D721Med (cell line): ENCODE measurements around the gene ARHGEF12.

Experiments used
- DNase-seq: peaks from one replicate; pipeline ENCODE4 v3.0.0; 2011; ENCODE audit warnings: low spot score; ENCODE audit not compliant: insufficient read length
- FAIRE-seq: peaks from 2 replicates; lab custom pipeline; 2011; peaks lifted over from hg19 to GRCh38; lab: Jason Lieb, UNC
- TF ChIP-seq, protein P1 (sequence below): IDR thresholded peaks from 2 replicates; pipeline ENCODE4 v1.5.1; 2012; ENCODE audit warnings: mild to moderate bottlenecking, control low read depth; ENCODE audit not compliant: insufficient read depth; ENCODE audit errors: missing control alignments

Gene ARHGEF12, protein sequence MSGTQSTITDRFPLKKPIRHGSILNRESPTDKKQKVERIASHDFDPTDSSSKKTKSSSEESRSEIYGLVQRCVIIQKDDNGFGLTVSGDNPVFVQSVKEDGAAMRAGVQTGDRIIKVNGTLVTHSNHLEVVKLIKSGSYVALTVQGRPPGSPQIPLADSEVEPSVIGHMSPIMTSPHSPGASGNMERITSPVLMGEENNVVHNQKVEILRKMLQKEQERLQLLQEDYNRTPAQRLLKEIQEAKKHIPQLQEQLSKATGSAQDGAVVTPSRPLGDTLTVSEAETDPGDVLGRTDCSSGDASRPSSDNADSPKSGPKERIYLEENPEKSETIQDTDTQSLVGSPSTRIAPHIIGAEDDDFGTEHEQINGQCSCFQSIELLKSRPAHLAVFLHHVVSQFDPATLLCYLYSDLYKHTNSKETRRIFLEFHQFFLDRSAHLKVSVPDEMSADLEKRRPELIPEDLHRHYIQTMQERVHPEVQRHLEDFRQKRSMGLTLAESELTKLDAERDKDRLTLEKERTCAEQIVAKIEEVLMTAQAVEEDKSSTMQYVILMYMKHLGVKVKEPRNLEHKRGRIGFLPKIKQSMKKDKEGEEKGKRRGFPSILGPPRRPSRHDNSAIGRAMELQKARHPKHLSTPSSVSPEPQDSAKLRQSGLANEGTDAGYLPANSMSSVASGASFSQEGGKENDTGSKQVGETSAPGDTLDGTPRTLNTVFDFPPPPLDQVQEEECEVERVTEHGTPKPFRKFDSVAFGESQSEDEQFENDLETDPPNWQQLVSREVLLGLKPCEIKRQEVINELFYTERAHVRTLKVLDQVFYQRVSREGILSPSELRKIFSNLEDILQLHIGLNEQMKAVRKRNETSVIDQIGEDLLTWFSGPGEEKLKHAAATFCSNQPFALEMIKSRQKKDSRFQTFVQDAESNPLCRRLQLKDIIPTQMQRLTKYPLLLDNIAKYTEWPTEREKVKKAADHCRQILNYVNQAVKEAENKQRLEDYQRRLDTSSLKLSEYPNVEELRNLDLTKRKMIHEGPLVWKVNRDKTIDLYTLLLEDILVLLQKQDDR (N-terminal part only)

DNA sequence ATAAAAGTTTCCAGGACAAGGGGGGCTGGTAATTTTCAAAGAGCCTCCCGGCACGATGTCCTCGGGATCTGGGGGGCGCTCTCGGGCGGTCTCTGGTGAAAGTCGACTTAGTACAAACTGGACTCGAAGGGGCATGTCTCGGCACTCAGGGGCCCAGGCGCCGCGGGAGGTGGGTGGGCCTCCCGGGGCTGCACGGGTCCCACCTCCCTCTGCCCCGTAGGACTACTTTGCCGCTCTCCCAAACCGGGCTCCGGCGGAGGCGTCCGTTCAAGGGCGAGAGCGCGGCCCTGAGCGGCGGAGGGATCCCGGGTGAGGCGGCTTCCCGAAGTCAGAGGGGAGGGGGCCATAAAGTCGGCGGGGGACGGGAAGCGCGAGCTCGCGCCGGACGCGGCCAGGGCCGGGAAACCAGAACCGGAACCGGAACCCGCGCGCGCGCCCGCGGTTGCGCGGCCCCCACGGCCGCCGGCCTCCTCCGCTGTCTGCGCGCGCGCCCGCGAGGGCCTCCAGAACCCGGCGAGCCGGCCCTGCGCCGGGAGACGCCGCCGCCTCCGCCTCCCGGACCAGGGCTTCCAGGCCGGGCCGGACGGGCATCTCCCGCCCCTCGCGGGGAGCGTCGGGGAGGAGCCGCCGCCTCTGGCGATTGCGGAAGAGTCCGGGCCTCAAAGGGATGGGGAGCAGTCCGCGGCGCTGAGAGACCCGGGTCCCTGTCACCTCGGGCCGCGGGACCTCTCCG, at the start of gene ARHGEF12:
TSS of gene ARHGEF12 (plus strand) at position 506 of the 733 bp plus-strand sequence. CDS start 831 bp downstream, outside the sequence.
- no peak for FAIRE-seq
- DNase-seq = peak; percentile 67
- TF ChIP-seq, protein P1, sequence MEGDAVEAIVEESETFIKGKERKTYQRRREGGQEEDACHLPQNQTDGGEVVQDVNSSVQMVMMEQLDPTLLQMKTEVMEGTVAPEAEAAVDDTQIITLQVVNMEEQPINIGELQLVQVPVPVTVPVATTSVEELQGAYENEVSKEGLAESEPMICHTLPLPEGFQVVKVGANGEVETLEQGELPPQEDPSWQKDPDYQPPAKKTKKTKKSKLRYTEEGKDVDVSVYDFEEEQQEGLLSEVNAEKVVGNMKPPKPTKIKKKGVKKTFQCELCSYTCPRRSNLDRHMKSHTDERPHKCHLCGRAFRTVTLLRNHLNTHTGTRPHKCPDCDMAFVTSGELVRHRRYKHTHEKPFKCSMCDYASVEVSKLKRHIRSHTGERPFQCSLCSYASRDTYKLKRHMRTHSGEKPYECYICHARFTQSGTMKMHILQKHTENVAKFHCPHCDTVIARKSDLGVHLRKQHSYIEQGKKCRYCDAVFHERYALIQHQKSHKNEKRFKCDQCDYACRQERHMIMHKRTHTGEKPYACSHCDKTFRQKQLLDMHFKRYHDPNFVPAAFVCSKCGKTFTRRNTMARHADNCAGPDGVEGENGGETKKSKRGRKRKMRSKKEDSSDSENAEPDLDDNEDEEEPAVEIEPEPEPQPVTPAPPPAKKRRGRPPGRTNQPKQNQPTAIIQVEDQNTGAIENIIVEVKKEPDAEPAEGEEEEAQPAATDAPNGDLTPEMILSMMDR = peak; percentile 35

DNA sequence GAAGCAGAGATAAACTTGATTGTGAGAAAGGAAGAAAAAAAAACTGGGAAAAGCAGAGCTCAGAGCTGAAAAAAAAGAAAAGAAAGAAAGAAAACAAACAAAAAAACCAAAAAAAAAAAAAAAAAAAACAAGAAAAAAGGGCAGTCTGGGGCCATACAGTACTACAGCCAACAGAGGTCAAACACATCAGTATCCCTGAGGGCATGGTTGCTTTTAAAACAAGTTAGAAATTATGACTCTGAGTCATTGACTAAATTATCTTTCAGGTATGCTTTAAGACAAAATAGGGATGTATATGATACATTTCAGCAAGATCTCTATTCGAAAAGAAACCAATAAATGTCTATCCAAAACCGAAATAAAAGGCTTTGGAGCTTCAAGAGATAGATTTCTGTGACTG, 48.2 kb upstream of the ARHGEF12 start:
- DNase-seq (no peak), FAIRE-seq (no peak)
- TF ChIP-seq, protein P1 = no peak

DNA sequence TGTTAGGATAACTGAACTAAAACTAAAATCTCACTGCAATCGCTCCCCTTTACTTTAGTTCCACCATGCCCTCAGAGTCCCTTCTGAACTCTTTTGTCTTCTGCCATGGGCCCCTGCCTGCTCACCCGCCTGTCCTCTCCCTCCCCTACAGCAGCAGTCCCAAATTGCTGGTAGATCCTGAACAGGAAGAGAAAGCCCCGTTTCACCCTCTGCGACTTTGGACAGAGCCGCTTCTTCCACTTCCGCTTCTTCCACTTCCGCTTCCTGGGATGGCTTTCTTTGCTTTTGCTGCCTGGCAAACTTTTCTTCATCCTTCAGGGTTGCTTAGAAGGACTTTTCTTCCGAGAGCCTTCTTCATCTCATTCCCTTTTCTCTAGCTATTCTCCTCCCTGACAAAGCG, 46.8 kb upstream of the ARHGEF12 start:
- DNase-seq (no peak), FAIRE-seq (no peak)
- TF ChIP-seq, protein P1 = no peak

DNA sequence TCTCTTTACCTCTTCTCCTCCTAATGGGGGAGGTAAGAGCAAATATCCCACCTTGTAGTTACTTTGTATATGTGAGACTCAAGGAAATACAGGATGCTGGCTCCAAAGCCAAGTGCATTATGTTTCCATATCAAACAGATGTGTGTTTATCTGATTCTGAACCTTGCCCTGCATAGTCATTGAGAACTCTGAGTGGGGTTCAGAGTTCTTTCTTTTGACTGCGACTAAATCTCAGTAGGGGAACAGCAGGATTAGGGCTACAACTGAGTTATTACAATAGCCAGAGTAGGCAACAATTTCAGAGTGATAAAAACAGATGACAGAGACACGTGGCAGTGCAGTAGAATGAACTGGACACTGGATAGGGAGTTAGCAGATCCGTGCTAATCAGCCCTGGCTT, 45.3 kb upstream of the ARHGEF12 start:
- DNase-seq (no peak), FAIRE-seq (no peak)
- TF ChIP-seq, protein P1 = no peak

DNA sequence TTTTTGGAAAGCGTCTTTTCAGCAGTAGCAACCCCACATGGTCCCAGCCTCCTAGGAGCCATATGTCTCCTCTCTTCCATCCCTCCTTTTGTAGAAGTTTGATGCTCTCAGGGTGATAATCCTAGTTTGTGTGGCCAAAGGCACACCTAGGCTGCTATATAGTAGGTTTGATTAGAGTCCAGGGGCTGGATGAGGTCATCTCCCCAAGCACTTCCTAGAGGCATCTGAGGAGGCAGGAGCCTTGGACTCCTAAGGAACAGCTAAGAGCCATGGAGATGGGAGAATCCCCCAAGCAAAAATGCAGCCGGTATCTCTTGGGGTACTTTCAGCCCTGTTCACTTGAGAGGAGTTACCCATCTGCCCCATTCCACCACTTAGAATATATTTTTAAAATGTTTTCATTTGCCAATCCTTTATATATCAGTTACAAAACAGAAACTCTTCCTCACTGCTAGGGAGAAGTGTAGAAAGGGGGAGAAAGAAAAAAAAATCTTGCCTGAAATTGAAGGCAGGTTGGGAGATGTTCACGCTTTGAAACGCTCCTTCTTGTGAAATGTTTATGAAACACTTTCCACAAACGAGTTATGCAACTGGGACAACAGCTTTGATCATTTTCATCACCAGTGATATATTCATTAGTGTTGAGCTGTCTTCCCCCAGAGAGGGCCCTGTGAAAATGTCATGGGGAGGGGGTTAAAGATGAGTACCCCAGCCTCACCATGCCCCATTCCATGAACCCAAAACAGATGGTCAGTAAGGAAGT, 43.0 kb upstream of the ARHGEF12 start:
- DNase-seq = no peak
- FAIRE-seq = no peak
- TF ChIP-seq, protein P1 = no peak

DNA sequence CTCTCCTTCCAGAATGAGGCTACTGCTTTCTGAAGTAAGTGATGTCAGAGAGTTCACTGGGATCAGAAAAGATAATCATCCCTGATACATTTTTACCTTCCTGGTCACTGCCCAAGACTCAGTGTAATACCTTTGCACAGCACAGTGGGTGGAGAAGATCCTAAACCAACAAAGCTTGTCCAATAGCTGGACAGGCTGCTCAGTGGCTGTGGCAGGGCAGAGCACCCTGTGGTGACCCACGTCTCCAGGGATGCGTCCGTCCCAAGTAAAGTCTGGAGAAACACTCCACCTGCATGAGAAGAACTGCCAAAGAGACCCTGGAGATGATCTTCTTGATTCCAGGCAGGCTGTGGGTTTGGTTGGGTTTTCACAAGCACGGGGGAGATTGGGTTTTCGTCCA, 42.1 kb upstream of the ARHGEF12 start:
- DNase-seq = no peak
- TF ChIP-seq, protein P1 = no peak
- FAIRE-seq = no peak
